Stimulated activated CD4-positive, alpha-beta T cell treated with anti-CD3 and anti-CD28 coated beads, Interleukin-2, amount 100 ng/mL, for 4 hours (primary cell): Measurements from ENCODE around the gene XRCC1.
"Not testable (repeated sequence)": the region's sequence is repeated elsewhere in the genome, so short reads cannot be mapped to it uniquely, and the experiment has no call there.

Experiments used
- DNase-seq: peaks from one replicate; pipeline ENCODE4 v3.0.0-alpha.2; 2020; ENCODE audit warnings: low read depth

Gene XRCC1

GRCh38 chr19:43599635-43600295 lies 24.4 kb upstream of the XRCC1 start:
- DNase-seq = no peak

DNA sequence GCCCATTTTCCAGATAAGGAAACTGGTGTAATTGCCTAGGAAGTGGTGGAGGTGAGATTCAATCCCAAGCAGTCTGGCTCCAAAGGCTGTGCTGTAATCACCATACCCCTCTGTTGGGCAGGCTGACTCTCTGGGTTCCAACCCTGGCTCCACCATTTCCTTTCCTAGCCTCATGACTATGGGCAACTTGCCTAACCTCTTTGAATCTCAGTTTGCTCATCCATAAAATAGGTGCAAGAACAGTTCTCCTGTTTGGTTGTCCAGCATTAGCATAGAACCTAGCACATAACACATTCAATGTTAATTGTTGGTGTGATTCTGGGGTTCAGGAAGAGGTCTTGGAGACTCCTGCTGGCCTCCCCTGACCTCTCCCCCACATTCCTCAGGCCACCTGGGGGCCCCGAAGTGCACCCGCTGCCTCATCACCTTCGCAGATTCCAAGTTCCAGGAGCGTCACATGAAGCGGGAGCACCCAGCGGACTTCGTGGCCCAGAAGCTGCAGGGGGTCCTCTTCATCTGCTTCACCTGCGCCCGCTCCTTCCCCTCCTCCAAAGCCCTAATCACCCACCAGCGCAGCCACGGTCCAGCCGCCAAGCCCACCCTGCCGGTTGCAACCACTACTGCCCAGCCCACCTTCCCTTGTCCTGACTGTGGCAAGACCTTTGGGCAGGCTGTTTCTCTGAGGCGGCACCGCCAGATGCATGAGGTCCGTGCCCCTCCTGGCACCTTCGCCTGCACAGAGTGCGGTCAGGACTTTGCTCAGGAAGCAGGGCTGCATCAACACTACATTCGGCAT lies 23.3 kb upstream of the XRCC1 start:
- DNase-seq = no peak

GRCh38 chr19:43597876-43598275 lies 22.5 kb upstream of the XRCC1 start:
- no peak for DNase-seq

DNA sequence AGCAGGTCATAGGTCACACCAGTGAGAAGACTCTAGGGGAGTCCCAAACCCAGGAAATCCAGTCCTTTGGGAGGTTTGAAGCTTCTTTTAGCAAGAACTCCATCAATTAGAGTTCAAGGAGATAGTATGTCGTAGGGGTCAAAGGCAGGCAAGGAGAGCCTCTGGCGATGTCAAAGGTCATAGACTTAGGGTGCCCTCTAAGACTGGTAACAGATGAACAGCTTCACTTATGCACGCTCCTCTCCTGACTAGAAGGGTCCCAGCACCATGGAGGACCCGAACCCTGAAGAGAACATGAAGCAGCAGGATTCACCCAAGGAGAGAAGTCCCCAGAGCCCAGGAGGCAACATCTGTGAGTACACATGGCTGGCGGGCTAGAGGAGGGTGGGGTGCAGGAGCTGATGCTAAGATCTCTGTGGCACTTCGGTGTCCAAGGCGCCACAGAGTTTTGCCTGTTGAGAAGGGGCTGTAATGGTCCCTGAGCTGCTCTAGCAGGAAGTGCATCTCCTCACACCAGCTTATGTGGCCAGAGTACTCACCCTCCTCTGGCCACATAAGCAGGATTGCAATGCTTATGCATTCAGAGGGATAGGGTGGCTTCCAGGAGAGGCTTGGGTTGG lies 21.6 kb upstream of the XRCC1 start:
- no peak for DNase-seq

- peak; percentile 100 for DNase-seq
Observed at GRCh38 chr19:43595999-43596841, 20.9 kb upstream of the XRCC1 start, which contains the start of the genes IRGQ and ZNF576. Gene IRGQ, minus strand, starts transcription at chr19:43596134. Its CDS starts 796 bp downstream, at chr19:43595338. Gene ZNF576, plus strand, starts transcription at chr19:43596595. Its CDS starts 514 bp downstream, at chr19:43597109.

- DNase-seq = no peak
Observed at GRCh38 chr19:43595605-43595998, 20.3 kb upstream of the XRCC1 start.

- DNase-seq = peak; percentile 56
Observed at GRCh38 chr19:43594710-43595604, 19.6 kb upstream of the XRCC1 start.

DNA sequence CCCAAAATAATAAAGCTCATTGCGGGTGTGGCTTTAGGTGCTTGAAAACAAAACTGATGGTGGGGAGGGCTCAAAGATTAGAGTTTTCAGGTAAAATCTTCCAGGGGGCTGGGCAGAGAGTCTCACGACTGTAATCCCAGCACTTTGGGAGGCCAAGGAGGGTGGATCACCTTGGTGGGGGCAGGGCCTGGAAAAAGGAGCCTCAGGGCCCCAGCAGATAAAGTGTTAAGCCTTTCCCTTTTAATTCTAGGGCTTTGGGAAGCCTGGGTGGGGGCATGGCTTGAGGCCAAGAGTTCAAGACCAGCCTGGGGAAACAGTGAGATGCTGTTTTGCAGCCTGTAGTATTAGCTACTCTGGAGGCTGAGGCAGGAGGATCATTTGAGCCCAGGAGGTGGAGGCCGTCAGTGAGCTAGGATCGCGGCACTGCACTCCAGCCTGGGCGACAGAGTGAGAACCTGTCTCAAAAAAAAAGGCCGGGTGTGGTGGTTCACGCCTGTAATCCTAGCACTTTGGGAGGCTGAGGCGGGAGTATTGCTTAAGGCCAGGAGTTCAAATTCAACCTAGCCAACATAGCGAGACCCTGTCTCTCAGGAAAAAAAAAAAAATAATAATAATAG lies 18.9 kb upstream of the XRCC1 start:
- DNase-seq = no peak

GRCh38 chr19:43592800-43593350 lies 17.5 kb upstream of the XRCC1 start:
- no peak for DNase-seq

GRCh38 chr19:43591904-43592772 lies 16.8 kb upstream of the XRCC1 start:
- no peak for DNase-seq

DNA sequence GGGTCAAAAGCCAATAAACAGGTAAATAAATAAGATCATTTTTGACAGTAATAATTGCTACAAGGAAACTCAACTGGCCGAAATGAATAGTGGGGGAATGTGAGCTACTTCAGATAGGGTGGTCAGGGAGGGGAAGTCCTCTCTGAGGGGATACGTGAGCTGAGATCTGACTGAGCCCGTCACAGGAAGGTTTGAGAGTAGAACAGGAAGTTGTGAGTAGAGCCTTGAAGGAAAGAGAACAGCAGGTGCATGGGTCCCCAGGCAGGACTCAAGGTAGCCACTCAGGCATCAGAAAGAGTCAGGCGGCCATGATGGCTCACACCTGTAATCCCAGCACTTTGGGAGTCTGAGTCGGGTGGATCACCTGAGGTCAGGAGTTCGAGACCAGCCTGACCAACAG lies 14.4 kb upstream of the XRCC1 start:
- no peak for DNase-seq

DNA sequence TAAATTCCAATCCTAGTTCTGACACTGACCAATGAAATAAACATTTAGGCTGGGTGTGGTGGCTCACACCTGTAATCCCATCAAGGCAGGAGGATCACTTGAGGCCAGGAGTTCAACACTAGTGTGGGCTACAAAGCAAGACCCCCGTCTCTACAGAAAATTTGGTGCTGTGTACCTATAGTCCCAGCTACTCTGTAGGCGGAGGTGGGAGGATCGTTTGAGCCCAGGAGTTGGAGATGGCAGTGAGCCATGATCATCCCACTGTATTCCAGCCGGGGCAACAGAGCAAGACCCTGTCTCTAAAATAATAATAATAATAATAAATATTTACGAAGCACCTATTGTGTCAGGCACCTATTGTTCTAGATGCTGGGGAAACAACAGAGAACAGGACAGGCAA lies 13.9 kb upstream of the XRCC1 start:
- no peak for DNase-seq

- not testable (repeated sequence) for DNase-seq
Observed at GRCh38 chr19:43587029-43587428, 11.7 kb upstream of the XRCC1 start.

DNA sequence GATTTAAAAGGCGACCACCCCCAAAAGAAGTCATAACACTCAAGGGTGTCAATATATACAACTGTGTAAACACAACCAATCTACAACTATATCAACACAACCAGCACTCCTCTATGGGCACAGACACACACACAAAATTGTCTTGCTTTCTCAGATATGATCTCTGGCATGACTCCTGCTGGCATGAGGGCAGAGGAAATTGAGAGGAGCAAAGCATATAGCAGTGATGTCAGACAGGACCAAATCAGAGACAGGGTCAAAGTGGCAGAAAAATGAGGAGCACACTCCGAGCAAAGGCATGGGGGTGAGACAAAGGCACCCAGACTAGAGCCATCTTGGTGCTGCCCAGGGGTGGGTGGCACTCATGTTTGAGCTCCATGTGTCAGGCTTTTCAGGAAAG lies 11.0 kb upstream of the XRCC1 start:
- no peak for DNase-seq

DNA sequence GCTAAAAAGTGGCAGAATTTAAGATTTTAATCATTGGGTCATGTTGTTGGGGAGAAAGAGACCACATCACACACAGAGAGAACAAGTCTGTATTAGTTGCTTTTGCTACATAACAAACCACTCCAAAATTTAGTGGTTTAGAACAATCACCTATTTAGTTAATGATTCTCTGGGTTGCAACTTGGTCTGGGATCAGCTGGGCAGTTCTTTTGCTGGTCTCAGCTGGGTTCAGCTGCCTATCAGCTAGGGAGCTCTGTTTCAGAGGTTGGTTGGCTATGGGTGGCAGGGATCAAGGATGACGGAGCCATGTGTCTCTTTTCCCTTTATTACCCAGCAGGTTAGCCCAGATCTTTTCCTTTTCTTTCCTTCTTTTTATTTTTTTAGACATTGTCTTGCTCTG lies 9.2 kb upstream of the XRCC1 start:
- DNase-seq = no peak

GRCh38 chr19:43582495-43582894 lies 7.2 kb upstream of the XRCC1 start:
- DNase-seq = no peak

- no peak for DNase-seq
Observed at GRCh38 chr19:43581467-43581866, 6.1 kb upstream of the XRCC1 start.

GRCh38 chr19:43578787-43579186 lies 3.5 kb upstream of the XRCC1 start:
- no peak for DNase-seq
